Measurements from ENCODE around the gene SYT12.

The SYT12 gene

DNA sequence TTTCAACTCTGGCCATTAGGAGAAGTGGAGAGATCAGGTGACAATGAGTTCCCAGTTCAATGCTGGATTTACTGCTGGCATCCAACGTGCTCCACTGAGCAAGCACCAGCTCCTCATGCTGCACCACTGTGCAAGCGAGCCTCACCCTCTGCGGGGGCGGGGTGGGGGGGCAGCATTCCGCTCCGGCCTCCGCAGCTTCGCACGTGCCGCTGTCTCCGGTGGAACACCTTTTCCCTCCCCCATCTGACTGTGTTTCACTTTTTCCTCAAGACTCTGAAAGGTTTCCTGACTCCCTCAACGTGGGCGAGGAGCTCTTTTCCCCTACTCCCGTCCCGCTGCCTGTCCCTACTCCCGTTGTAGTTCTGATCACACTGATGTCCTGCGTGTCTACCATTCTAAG lies 32.9 kb downstream of the SYT12 start:
- DNase-seq (ENCODE audit: low read depth), result no peak

DNA sequence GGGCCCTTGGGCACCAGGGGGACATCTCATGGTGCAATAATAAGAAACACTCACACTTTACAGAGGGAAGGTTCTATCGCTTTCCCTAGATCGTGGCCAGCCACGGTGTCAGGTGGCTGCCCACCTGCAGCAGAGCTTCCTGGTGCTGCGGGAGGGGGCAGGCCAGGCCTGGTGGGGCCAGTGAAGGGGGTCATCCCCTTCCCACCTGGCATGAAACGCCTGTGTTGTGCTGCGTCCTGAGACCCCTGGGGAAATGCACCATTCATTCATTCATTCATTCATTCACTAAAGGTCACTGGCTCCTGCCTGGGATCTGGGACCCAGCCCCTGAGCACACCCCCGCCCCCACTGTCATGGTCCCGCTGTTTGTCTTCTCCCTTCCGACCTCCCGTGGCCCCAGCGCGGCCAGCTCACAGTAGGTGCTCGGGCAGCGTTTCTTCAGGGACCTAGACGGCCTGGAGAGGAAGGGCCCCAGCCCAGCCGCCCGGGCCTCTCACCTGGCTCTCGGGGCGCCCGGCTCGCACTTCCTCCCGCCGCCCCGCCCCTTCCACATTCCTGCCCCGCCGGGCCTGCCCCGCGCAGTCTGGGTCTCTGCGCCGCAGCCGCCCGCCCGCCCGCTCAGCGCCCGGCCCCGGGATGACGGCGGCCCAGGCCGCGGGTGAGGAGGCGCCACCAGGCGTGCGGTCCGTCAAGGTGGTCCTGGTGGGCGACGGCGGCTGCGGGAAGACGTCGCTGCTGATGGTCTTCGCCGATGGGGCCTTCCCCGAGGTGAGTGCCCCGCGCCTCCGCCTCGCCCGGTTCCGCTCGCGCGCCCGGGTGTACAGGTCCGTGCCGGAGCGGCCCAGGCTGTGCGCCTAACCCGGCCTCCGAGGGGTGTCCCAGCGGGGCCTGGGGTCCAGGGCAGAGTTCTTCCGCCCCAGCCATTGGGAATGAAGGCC lies 33.6 kb downstream of the SYT12 start, which contains the start of gene RHOD:
TSS of gene RHOD (plus strand) at position 581 of the 938 bp plus-strand sequence. CDS start at position 637, 56 bp downstream.
- DNase-seq (ENCODE audit: low read depth), result no peak

DNA sequence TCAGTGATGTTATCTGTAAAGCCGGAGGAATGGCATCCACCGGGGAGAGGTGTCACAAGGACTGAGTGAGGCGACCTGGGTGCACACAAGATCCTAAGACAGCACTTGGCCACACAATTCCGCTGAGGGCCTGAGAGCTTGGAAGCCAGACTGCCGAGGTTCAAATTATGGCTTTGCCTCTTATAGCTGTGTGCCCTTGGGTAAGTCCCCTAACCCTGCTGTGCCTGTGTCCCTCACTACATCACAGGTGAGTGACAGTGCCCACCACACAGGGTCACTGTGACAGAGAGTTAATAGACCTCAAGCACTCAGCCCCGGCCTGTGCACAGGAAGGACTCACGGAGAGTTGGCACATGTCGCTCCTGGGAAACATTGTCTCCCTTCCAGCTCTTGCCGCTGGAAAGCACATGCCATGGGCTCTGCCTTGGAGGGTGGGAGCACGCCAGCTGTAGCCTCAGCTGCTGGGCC lies 34.3 kb downstream of the SYT12 start:
- no peak for DNase-seq (ENCODE audit: low read depth)

DNA sequence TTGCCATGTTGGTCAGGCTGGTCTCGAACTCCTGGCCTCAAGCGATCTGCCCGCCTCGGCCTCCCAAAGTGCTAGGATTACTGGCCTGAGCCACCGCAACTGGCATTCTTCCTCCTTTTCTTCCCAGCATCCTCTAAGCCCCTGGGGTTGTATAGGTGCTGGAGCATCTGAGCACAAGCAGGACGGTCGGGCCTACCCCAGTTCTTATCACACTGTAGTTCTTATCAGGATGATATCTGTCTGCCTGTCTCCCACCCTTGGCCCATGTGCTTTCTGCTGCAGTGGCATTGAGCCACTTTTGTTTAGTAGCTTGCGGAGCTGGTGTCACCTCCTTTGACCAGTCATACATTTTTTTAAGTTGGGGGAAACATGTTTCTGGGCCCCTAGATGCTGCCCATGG lies 35.6 kb downstream of the SYT12 start:
- DNase-seq (ENCODE audit: low read depth), result no peak

DNA sequence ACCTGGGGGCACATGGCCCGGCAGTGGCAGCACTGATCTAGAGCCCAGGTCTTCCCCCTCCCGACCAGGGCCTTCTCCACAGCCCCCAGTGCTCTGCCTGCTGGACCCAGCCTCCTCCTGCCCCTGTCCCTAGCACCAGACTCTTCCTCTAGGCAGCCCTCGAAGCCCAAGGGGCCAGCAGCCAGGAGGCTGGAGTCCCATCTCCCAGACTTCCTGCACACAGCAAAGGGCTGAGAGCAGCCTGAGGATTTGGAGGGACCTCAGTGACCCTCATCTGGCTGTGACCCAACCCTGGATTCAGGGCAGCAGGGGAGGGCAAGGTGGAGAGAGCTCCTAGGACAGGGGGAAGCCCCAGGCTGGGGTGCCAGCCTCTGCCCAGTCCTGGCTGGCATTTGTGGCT lies 36.7 kb downstream of the SYT12 start:
- DNase-seq (ENCODE audit: low read depth), result no peak

DNA sequence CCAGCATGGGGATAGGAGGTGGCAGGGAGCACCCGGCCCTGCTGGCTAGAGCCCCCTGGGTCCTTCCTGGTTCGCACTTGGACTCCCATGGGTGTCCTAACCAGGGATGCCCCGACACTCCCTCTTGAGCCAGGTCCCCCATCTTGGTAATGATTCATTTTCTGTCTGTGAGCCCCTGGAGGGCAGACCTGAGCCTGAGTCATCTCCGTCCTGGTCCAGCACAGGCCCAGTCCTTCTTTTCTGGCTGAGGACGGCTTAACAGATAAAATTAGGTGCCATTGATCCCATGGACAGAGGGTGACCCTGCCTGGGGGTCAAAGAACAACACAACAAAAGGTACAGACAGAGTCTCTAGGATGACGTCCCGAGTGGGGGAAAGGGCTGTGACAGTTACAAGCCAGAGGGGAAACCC lies 37.2 kb downstream of the SYT12 start:
- DNase-seq (ENCODE audit: low read depth), result no peak

DNA sequence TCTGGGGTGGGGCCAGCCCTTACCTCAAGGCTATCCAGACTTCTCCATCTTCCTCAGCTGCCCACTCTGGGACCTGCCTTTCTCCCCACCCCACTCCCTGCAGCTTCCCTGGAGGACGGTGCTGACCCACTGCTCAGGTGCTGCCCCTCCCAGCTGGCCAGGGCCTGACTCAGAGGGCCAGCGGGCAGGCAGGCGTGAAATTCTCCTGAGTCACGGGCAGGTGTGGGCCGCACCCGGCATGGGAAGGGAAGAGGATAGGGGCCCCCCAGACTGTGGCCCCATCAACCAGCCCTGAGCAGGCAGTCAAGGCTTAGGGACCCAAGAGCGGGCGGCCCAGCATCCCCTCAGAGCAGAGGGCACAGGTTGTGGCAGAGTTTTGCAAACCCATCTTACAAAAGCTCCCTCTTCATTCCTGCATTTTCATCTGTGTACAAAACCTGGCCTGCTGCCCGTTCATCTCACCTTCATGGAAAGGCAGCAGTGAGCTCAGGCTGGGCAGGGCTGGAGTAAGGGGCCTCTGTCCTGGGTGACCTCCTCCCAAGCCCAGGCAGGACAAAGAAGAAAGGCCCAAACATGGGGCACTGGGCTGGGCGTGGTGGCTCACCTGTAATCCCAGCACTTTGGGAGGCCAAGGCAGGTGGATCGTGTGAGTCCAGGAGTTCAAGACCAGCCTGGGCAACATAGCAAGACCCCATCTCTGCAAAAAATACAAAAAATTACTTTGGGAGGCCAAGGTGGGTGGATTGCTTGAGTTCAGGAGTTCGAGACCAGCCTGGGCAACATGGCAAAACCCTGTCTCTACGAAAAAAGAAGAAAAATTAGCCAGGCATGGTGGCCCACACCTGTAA lies 39.8 kb downstream of the SYT12 start:
- DNase-seq (ENCODE audit: low read depth), result no peak

DNA sequence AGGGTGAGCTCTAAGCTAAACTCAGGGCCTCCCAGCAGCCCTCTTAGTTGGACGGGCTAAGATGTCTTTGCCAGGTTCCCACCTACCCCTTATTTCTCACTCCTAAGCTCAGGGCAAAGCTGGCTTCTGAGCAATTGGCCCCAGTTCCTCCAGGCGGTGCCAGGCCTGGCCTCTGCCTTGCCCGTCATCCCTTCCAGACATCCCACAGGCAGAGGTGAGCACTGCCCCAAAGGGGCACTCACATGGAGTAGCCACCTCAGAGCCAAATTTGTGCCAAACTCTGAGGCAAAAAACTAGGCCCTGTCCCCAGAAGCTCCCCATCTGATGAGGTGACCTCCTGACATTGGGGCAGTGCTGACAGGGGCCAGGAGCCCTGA lies 43.4 kb downstream of the SYT12 start:
- DNase-seq (ENCODE audit: low read depth), result no peak

DNA sequence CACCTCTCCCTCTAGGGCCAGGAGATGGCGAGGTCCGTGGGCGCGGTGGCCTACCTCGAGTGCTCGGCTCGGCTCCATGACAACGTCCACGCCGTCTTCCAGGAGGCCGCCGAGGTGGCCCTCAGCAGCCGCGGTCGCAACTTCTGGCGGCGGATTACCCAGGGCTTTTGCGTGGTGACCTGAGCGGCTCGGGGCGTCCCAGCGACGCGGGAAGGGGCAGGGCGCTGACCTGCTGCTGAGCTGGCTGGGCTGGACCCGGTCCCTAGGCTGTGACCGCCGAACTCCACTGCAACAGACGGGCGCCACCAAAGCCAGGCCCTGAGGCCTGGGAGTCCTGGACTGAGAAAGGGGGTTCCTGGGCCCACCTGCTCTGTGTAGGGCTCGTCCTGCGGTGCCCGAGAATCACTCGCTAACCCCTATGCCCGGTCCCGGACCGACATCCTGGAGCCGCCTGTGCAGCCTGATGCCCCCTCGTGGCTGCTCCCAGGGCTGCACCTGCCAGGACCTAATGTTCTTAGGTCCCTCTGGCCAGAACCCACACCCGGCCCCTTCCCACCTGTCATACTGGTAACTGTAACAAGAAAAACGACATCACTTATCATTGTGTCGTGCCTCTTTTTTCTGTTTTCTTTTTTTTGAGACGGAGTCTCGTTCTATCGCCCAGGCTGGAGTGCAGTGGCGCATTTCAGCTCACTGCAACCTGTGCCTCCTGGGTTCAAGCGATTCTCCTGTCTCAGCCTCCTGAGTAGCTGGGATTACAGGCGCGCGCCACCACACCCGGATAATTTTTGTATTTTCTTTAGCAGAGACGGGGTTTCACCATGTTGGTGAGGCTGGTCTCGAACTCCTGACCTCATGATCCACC lies 48.7 kb downstream of the SYT12 start:
- peak; percentile 41 for DNase-seq (ENCODE audit: low read depth)

DNA sequence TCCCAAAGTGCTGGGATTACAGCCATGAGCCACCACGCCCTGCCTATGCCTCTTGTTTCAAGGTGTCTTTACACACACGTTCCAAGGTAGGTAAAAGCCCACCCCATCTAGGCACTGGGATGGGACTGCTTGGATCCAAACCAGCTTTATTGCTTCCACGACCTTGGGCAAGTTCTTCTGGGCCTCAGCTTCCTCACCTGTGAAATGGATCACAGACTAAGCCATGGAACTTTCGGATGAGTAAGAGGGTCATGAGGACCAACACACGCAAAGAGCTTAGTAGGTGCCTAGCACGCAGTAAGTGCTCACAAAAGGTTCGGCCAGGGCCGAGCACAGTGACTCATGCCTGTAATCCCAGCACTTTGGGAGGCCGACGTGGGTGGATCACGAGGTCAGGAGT lies 49.4 kb downstream of the SYT12 start:
- DNase-seq (ENCODE audit: low read depth), result no peak

DNA sequence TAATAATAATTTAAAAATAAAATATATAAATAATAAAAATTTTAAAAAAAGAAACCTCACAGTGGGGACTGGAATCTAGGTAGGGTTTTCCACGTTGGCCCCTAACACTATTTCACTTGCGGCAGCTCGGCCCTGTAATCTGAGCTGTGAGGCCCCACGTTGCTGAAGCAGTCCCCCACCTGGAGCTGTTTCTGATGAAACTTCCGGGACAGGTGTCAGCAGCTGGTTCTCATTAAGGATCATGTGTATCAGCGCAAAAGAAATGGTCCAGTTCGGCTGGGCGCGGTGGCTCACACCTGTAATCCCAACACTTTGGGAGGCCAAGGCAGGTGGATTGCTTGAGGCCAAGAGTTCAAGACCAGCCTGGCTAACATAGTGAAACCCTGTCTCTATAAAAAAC lies 51.0 kb downstream of the SYT12 start:
- DNase-seq (ENCODE audit: low read depth), result no peak

DNA sequence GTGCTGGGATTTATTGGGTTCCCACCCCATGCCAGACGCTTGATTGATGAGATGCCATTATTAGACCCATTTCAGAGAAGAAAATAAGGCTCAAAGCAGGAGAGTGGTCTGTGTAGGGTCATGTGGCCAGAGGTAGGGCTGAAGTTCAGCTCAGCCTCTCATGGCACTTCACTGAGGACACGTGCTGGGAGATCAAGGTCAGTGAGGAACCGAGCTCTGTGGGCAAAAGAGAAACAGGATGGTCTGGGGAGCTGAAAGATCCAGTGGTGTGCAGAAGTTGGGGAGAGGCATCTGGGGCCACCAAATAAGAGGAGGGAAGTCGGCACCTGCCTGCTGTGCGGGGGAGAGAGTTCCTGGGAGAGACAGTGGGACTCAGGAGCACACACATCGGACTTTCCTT lies 53.3 kb downstream of the SYT12 start:
- DNase-seq (ENCODE audit: low read depth), result no peak

DNA sequence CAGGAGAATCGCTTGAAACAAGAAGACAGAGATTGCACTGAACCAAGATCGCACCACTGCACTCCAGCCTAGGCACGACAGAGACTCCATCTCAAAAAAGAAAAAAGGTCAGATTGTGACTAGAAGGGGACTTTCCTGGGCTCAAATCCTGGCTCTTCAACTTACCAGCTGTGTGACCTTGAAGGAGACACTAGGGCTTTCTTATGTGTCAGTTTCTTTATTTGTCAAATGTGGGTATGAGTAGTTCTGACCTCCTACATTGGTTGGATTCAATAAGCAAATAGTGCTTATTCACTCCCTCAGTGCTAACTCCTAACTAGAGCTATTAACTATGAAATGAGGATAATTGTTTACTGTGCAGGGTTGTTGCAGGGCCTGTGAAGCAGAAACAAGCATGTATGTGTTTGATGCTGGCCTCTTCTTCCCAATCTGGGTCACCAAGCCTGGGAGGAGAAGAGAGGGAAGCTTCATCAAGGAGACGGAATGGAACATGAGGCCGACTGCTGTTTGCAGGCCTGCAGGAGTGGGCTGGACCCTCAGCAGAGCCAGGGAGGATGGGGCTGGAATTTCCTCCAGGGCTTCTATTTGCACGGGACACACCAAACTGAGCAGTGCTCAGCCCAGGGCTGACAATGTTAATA lies 56.3 kb downstream of the SYT12 start:
- no peak for DNase-seq (ENCODE audit: low read depth)

DNA sequence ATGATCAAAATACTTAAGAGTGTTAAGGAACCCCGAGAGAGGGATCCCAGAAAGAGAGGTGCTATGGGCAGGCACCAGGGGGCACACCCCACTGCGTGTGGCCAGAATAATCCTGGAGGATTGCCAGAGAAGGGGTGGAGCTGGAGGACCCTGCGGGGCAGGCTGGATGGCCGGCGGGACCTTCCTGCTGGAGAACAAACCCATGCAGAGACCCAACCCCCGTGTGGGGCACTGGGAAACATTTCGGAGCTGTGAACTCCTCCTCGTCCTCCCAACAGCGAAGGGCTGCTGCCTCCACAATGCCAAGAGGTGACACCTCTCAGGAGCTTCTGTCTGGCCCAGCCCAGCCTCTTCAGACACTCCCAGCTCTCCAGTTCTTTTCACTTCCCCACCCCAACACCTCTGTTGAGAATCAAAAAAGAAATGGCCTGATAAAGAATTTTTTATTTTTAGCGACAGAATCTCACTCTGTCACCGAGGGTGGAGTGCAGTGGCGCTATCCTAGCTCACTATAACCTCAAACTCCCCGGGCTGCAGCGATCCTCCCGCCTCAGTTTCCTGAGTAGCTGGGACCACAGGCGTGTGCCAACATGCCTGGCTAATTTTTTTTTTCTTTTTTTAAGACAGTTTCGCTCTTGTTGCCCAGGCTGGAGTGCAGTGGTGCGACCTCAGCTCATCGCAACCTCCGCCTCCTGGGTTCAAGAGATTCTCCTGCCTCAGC lies 59.3 kb downstream of the SYT12 start:
- DNase-seq (ENCODE audit: low read depth), result no peak

DNA sequence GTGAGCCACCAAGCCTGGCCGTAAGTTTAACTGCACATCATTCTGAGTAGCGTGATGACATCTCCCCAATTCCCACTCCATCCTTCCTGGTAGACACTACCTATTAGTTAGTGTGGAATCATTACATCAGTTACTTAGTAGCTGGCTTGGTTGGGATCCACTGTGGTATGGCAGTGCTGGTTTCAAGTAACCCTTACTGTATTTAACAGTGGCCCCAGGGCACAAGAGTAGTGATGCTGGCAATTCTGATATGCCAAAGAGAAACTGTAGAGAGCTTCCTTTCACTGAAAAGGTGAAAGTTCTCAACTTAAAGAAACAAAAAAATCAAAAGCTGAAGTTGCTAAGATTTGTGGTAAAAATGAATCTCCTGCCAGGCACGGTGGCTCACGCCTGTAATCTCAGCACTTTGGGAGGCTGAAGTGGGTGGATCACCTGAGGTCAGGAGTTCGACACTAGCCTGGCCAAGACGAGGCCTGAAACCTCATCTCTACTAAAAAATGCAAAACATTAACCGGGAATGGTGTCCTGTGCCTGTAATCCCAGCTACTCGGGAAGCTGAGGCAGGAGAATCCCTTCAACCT lies 60.9 kb downstream of the SYT12 start:
- no peak for DNase-seq (ENCODE audit: low read depth)

DNA sequence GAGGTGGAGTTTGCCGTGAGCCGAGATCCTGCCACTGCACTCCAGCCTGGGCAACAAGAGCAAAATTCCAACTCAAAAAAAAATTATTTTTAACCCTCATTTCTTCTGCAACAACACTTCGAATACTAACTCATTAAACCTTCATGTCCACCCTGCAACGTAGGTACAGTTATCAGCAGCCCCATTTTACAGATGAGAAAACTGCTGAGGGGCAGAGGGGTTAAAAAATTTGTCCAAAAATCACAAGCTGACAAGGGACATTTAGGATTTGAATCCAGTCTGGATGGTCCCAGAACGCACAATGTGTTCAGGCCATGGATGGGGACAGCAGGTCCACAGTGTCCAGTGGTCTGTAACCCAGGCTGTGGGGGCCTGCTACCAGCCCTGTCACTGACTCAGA lies 62.7 kb downstream of the SYT12 start:
- DNase-seq (ENCODE audit: low read depth), result no peak

DNA sequence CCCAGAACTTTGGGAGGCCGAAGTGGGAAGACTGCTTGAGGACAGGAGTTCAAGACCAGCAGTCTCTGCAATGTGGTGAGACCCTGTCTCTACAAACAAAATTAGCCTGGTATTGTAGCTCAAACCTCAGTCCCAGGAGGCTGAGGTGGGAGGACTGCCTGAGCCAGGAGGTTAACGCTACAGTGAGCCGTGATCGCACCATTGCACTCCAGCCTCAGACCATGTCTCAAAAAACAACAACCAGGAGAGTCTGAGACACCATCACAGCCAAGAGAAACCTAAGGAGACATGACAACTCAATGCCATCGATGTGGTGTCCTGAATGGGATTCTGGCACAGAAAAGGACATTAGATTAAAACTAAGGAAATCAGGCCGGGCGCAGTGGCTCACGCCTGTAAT lies 67.8 kb downstream of the SYT12 start:
- DNase-seq (ENCODE audit: low read depth), result no peak

DNA sequence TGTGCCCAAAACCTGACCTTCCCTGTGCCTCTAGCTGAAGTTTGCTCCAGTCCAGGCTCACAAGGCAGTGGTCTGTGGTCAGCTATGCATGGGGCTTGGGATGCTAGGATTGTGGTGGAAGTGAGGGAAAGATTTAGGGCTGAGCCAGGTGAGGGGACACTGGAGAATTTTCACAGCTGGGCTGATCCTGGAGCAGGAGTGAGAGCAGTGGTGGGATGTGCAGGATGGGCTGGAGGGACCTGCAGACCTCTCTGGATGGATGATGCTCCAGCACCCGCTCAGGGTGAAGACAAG lies 72.2 kb downstream of the SYT12 start:
- no peak for DNase-seq (ENCODE audit: low read depth)

DNA sequence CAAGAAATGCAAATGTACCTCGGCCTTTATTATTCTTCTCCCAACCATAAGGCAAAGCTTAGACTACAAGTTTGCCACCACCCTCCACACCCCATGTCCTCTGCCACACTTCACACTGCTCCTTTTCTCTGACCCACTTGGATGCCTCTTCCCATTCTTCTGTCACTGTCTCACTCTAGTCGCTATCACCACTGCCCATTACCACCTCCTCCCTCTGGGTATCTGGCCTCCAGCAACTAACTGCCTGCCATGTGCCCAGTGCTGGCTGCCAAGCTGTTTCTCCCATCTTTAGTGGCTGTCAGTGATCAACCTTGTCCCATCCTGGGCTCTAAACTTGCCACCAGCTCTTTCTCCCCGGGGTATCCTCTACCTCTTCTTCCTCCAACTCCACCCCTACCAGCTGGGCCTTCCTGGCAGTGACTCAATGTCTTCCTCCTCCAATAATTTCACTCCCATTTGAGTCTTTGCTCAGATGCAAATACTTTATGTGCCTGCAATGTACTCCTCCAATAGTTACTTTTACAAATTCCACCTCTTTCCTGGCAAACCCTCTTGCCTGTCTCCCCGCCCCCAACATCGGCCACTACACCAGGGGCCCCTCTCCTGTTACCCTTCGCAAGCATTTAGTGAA lies 76.0 kb downstream of the SYT12 start:
- DNase-seq (ENCODE audit: low read depth), result no peak

DNA sequence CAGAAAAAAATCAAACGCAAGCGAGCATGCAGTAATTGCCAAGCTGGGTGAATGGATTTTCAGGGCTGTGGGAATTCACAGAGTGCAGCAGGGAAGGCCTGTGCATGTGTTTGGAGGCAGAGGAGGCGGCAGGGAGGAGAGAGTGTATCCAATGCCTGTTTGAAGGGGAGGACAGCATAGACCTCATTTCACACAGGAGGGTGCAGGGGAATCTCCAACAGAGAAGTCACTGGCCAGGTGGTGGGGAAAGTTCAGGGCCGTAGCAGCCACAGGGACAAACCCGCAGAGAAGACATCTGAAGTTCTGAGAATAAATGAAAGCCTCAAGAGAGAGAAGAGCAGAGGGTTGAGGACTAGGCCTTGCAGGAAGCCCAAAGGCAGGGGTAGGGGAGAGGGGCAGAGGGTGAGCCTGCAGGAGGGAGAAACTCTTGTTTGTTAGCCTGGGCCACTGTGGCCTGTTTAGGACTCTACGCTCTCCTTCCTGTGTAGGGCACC lies 76.9 kb downstream of the SYT12 start:
- no peak for DNase-seq (ENCODE audit: low read depth)

Measured in fibroblast of the conjunctiva (primary cell).